Ascending aorta (tissue), 2 donors: ENCODE measurements around the gene ANKS6. TPM values are rescaled to one million over a fixed set of nuclear protein-coding genes. Genes with fewer than 3 reads are reported as not detected.

ENCODE experiments used
- DNase-seq, 2 donors: peaks; one replicate each; pipeline ENCODE4 v3.0.0-alpha.2; 2019; ENCODE audit warnings: low spot score in 2 of 2
- H3K27ac ChIP-seq, 2 donors: fragments of 200-600 bp; sonication (generic); one replicate each; pipeline ENCODE4 v1.5.1; 2016 to 2017; ENCODE audit warnings: mild to moderate bottlenecking in 1 of 2
- H3K27me3 ChIP-seq: fragments of 200-600 bp; sonication (generic); one replicate; pipeline ENCODE4 v1.5.1; 2017
- H3K36me3 ChIP-seq, 2 donors: fragments of 200-600 bp; sonication (generic); one replicate each; pipeline ENCODE4 v1.5.1; 2016
- H3K4me1 ChIP-seq, 2 donors: fragments of 200-600 bp; sonication (generic); one replicate each; pipeline ENCODE4 v1.5.1; 2016 to 2017; ENCODE audit warnings: mild to moderate bottlenecking in 1 of 2
- H3K4me3 ChIP-seq, 2 donors: fragments of 200-600 bp; sonication (generic); one replicate each; pipeline ENCODE4 v1.5.1; 2016 to 2017; ENCODE audit warnings: mild to moderate bottlenecking in 1 of 2
- H3K9me3 ChIP-seq, 2 donors: fragments of 200-600 bp; sonication (generic); one replicate each; pipeline ENCODE4 v1.5.1; 2016
- intact Hi-C: fragments of 100-400 bp; cut with DNase I; formaldehyde crosslinking; loops from one replicate; pipeline ENCODE4 v1.15.1; 2023
- total RNA-seq: library from RNA; depleted of rRNA; stranded (reverse); fragments of >200 nt; gene quantifications from one replicate; pipeline ENCODE4 v1.1.0, GENCODE V29; 2016
- TF ChIP-seq, protein P1 (sequence below), 3 experiments: fragments of 200-600 bp in 2 of 3; fragments of 450-650 bp in 1 of 3; sonication (generic) in 2 of 3; IDR thresholded peaks; one replicate each; pipeline ENCODE4 v1.5.1; 2016 to 2019; ENCODE audit warnings: antibody characterized with exemption in 3 of 3, mild to moderate bottlenecking in 1 of 3, moderate library complexity in 1 of 3

ANKS6 gene
- total RNA-seq, 1 donor from 2014 or later = 13.0 TPM

DNA sequence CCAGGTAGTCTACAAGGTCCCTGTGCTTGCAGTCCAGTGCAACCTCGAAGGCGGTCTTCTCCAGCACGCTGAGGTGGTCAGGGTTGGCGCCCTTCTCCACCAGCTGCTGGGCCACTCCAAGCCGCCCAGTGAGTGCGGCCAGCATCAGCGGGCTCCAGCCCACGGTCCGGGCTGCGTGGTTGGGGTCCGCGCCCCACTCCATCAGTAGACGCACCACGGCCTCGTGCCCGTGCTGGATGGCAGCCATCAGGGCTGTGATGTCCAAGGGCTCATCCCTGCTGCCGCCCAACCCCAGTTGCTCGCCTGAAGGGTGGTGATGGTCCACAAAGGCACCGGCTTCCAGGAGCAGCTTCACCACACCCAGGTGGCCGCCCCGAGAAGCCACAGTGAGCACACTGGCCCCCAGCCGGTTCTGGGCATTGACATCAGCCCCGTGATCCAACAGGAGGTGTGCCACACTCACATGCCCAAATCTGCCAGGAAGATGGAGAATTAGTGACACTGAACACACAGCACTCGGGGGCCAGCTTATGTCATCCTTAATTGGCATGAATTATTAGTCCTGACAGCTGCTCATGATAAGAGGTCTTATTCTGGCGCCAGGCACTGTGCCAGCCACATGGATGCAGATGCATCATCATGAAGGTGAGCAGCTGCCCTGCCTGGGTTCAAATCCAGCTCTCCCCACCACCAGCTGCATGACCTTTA lies 6.1 kb downstream of the ANKS6 start:
- no peak overlapping the region for H3K4me3 ChIP-seq
- peak in 1 of 2 donors; percentile 61 for DNase-seq
- TF ChIP-seq, protein P1, sequence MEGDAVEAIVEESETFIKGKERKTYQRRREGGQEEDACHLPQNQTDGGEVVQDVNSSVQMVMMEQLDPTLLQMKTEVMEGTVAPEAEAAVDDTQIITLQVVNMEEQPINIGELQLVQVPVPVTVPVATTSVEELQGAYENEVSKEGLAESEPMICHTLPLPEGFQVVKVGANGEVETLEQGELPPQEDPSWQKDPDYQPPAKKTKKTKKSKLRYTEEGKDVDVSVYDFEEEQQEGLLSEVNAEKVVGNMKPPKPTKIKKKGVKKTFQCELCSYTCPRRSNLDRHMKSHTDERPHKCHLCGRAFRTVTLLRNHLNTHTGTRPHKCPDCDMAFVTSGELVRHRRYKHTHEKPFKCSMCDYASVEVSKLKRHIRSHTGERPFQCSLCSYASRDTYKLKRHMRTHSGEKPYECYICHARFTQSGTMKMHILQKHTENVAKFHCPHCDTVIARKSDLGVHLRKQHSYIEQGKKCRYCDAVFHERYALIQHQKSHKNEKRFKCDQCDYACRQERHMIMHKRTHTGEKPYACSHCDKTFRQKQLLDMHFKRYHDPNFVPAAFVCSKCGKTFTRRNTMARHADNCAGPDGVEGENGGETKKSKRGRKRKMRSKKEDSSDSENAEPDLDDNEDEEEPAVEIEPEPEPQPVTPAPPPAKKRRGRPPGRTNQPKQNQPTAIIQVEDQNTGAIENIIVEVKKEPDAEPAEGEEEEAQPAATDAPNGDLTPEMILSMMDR (IDR thresholded peaks at IDR 0.05) = no peak
- H3K27me3 ChIP-seq = no peaks in the 10 kb centered on the region
- peaks cover 3 to 13% of the 10 kb centered on the region in 2 donors for H3K36me3 ChIP-seq
- no peaks in the 10 kb centered on the region for H3K9me3 ChIP-seq
- H3K27ac ChIP-seq = peak overlapping the region in 1 of 2 donors; percentile 38
- intact Hi-C loops = loop anchor here (2.0 to 10.0 kb wide), 5 partner anchors 735 to 1305 kb away; partner anchors contain the start of genes ANP32B, ERP44, INVS and NANS
- peaks cover 0 to 17% of the 10 kb centered on the region in 2 donors for H3K4me1 ChIP-seq

DNA sequence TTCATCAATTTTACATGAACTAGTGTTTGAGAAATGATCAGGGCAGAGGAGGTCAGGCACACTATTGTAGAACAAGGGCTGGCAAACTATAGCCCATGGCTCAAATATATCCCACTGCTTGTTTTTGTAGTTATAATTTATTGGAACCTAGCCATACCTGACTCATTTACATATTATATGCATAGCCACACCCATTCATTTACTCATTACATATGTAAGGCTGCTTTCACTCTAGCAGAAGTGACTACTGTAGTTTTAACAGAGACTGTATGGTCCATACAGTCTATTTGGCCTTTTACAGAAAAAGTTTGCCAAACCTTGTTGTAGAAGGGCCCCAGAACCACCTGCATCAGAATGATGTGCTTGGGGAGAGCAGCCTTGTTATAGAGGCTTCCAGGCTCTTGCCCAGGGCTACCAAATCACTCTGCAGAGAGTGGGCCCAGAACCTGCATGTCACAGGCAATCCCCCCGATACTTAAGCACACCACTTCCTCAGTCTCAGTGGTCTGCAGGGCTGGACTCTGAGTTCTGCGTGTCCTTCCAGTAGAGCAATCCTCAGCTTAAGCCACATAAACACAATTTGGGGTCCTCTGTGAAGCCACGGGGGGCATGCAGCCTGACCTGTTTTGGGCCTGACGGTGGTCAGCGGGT lies 6.7 kb downstream of the ANKS6 start:
- no peak overlapping the region for H3K4me3 ChIP-seq
- DNase-seq = no peak
- H3K36me3 ChIP-seq = peaks cover 3 to 15% of the 10 kb centered on the region in 2 donors
- peaks cover 0 to 10% of the 10 kb centered on the region in 2 donors for H3K4me1 ChIP-seq
- TF ChIP-seq, protein P1 (IDR thresholded peaks at IDR 0.05) = no peak
- intact Hi-C loops = loop anchor here (2.0 to 10.0 kb wide), 5 partner anchors 735 to 1305 kb away; partner anchors contain the start of genes ANP32B, ERP44, INVS and NANS
- no peak overlapping the region for H3K27ac ChIP-seq
- no peaks in the 10 kb centered on the region for H3K27me3 ChIP-seq
- H3K9me3 ChIP-seq = no peaks in the 10 kb centered on the region

DNA sequence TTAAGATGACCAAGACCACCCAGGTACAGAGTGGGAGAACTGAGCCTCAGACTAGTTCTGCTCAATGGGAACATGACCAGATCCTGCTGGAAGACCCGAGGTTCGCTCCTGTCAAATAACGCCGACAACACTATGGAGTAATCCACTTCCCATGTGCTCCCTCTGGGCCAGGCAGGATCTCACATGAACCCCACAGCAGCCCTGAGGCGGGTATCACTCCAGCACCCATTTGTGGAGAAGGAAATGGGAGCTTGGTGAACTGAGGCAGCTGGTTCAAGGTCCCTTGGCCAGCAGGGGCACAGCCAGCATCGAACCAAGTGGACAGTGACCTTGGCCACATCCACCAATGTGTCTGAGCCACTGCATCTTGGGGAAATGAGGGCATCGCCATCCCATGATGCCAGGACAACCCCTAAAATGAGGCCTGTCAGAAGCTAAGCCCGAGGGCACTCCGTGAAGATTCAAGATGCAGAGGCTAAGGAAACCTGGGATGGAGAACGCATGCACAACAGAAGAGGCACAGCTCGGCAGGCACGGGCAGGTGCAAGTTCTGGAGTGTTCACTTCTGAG lies 8.5 kb downstream of the ANKS6 start:
- Histone ChIP-seq H3K4me3 (no peak overlapping the region), H3K27me3 (no peaks in the 10 kb centered on the region), H3K36me3 (peaks cover 3 to 25% of the 10 kb centered on the region in 2 donors), H3K4me1 (peaks cover 0 to 9% of the 10 kb centered on the region in 2 donors), H3K27ac (no peak overlapping the region), H3K9me3 (no peaks in the 10 kb centered on the region)
- DNase-seq = peak in 1 of 2 donors; percentile 33
- intact Hi-C loops = no loop called here
- TF ChIP-seq, protein P1 (IDR thresholded peaks at IDR 0.05) = no peak

DNA sequence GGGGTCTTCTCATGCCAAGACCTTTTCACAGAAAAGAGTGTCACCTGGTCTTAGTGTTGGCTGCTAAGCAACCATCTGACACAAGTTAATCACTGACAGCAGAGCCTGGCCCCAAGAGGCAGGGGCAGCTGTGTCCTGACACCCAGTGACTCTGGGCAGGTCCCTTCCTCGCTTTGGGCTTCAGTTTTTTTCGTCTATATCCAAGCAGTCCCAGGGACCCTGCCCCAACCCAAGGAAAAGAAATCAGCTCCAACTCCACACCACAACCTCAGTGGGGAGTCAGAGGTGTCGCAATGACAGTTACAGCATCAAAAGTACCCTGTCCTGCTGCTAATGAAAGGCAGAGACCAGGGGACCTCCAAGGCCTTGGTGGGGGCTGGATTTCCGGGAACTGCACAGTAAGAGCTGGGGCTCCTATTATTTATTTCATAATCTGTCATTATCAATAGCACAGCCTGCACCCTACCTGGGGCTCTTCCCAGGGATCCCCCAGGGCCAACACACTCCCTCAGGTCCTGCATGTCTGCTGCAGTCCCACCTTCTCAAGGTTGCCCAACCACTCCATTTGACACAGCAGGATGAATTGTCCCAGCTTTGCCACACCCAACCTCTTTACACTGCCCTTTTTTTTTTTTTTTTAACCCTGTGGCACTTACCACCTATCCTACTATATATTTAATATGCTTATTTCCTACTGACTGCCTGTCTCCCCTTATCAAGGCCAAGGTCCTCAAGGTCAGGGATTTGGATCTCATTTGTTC lies 9.4 kb downstream of the ANKS6 start:
- Histone ChIP-seq H3K27ac (no peak overlapping the region), H3K4me3 (no peak overlapping the region), H3K9me3 (no peaks in the 10 kb centered on the region), H3K4me1 (peaks cover 0 to 9% of the 10 kb centered on the region in 2 donors), H3K36me3 (peaks cover 3 to 34% of the 10 kb centered on the region in 2 donors), H3K27me3 (no peaks in the 10 kb centered on the region)
- TF ChIP-seq, protein P1 (IDR thresholded peaks at IDR 0.05) = no peak
- intact Hi-C loops = no loop called here
- DNase-seq = peak in 1 of 2 donors; percentile 43
